HS-5 (cell line): ENCODE measurements around the gene IL13.

Experiments used
- DNase-seq: peaks from one replicate; pipeline ENCODE4 v3.0.0-alpha.2; 2012; ENCODE audit warnings: low read depth

IL13 gene

DNA sequence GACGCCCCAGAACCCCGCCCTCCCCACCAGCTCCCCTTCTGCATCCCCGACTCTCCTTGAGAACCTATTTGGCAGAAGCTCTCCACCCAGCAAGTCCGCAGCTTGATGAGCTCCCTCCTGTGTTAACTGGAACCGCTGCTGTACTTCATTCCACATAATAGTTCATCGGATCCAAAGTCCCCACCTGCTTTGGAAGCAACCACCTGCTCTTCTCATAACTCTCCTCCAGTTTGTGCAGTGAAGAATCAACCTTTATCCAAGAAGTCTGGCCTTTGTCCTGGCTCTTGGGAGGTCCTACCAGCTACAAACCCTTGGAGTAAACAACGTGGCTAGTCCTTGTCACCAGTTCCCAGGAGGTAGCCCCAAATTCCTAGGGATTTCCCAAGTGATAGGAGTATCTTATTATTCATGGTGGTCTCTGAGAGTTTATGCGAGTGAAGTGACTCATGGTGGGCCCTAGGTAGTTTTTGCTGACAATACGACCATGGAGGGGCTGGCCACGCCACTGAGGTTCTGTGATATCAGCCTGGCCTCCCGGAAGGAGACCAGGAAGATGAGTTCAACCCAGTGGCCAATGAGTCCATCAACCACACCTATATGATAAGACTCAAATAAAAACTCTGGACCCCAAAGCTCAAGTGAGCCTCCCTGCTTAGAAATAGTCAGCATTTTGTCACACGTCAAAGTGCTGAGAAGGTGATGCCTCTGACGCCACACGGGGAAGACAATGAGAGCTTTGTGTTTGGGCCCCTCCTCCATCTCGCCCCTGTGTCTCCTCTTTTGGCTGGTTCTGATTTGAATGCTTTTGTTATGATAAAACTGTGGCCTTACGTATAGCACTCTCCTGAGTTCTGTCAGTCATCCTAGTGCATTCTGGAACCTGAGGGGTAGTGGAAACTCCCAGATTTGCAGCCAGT, 12.3 kb downstream of the IL13 start:
- no peak for DNase-seq

DNA sequence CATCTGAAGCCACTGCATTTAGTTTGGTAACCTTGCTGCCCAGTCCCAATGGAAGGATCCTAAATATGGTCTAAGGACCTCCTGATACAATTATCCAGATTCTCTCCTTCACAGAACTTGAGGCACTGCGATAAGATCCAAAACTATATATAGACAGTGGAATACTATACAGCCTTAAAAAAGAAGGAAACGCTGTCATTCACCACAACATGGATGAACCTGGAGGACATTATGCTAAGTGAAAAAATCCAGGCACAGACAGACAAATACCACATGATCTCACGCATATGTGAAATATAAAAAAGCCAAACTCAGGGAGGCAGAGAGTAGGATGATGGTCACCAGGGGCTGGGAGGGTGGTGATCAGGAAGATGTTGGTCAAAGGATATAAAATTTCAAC, 13.0 kb downstream of the IL13 start:
- no peak for DNase-seq

DNA sequence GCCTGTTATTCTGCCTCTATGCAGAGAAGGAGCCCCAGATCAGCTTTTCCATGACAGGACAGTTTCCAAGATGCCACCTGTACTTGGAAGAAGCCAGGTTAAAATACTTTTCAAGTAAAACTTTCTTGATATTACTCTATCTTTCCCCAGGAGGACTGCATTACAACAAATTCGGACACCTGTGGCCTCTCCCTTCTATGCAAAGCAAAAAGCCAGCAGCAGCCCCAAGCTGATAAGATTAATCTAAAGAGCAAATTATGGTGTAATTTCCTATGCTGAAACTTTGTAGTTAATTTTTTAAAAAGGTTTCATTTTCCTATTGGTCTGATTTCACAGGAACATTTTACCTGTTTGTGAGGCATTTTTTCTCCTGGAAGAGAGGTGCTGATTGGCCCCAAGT, 15.5 kb downstream of the IL13 start:
- DNase-seq: no peak

DNA sequence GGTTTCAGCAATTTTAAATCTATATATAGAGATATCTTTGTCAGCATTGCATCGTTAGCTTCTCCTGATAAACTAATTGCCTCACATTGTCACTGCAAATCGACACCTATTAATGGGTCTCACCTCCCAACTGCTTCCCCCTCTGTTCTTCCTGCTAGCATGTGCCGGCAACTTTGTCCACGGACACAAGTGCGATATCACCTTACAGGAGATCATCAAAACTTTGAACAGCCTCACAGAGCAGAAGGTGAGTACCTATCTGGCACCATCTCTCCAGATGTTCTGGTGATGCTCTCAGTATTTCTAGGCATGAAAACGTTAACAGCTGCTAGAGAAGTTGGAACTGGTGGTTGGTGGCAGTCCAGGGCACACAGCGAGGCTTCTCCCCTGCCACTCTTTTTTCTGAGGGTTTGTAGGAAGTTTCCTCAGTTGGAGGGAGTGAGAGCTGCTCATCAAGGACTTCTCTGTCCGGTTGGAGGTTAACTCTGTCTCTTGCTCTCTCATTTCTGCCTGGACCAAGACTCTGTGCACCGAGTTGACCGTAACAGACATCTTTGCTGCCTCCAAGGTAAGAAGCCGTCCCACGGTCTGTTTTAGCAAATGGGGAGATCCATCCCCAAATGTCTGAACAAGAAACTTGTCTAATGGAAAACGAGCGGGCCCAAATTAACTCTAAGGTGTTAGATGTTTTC, 16.1 kb downstream of the IL13 start, which contains the start of gene IL4:
TSS of gene IL4 (plus strand) at position 51 of the 692 bp plus-strand sequence. CDS start at position 113, 62 bp downstream.
- DNase-seq: no peak

DNA sequence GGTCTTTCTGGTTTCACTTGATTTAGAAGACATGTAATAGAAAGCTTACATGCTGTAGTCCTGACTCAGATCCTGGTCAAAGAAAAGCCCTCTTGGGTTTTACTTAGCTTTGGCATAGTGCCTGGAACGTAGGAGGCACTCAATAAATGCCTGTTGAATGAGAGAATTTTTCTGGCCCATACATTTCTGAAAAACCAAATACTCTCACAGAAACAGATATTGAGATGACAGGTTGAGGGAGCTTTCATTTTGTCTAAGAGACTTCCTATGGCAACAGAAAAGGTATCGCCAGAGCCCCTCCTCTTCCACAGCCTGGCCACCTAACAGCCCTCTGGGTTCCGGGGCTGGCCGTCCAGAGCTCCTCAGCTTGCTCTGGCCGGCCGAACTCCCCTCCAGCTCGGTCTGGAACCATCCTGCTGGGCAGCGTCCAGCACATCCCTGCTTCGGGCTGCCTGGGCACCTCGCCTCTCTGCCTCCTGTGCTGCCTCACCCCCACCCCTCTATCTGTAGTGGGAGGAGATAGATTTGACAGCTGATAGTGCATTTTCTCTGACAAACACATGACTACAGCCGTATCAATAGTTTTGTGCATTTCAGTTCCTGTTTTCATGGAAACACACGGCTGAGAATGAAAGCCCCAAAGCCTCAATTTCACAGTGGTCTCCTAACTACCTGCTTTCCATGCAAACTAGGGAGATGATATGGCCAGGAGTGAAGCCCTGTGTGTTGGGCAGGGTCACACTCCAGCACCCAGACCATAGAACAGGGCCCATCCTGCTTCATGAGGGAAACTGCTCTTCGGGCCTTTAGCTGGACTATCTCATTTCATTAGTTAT, 16.9 kb downstream of the IL13 start:
- DNase-seq: peak; percentile 83

DNA sequence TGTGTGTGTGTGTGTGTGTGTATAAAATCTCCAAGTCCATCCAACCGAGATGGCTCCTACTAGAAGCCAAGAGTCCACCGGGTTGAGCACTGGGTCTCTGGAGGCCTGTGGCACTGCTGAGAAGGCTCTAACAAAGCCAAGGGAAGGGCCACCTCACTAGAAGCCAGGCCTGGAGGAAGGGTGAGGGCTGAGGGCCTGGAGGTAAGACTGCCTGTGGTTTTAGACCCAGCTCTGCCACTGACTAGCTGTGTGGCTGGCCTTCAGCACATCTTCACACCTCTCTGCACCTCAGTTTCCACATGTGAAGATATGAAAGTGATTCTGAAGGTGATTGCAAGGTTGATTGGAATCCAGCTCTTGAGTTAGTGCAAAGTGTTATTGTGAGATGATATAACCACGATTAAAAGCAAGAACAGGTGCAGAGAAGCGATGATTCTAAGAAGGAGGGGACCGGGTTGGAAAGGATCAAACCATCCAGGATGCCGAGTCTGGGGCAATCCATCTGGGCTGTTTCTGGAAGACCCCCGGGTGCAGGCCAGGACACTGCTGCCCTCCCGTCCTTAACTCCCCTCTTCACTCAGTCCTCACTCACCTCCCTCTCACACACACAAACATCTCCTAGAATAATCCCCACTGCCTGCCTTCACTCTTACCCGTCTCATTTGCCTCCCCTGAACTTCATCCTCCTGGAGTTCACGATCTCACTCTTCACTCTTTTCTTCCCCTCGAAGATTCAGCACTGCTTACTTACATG, 18.1 kb downstream of the IL13 start:
- no peak for DNase-seq

DNA sequence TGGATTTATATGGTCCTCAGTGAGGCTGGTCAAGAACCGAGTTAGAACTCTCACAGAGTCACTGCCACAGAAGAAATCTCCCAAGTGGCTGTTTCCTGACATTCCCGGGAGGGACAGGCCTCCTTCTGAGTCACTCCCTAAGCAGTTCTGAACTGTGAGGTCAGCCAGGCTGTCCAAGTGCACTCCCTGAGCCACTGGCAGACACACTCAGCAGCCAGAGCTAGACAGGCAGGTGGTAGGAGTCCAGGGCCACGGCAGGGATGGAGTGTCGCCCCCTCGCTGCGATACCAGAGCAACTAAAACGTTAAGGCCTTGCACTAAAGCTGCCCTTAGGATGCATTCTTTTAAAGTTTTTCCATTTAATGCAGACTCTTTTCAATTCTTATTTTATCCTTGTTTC, 19.2 kb downstream of the IL13 start:
- DNase-seq: peak; percentile 71

DNA sequence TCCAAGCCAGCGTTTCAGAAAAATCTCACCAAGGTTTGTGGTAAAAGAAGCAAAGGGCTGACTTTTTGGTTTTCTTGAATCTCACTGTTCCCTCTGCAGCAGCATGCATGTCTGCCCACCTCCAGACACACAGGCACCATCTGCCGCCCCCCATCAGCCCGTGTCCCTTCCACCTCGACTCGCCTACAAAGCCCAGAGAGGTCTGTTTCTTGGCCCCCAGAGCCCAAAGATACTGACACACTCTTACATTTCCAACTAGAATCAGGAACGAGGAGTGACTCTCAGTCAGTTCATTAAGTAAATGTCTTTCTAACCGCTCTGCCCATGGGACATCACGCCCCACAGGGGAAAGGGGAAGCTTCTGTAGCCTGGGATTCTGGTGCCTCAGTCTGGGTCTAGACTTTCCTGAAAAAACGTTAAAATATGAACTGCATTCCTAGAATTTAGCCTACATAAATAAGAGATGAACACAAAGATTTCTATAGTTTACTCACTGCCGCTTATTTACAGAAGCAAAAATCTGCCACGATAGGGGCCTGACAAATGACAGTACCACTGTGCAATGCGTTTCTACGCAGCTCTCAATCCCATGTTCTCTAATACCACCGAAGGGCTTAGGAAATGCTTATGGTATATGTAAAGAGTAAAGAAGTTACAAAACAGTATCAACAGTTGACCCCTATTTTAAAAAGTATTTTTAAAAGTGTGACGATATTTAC, 19.9 kb downstream of the IL13 start:
- DNase-seq: no peak

DNA sequence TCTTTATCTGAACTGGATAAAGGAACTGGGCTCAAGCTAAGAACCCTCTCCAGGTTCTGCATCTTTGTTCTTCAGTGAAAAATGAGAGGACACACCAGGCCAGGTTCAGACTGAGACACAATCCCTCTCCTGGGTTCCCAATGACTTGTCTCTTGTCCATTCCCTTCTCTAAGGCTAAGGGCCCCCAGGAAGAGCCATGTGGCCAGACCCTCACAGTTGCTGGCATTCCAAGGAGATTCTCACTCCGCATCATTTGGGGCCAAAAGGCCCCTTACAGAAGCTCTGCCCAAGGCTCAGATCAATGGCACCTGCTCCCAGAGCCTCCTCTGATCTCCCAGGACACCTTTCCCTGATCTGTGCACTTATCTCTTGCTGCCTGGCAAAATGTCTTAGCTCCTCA, 20.8 kb downstream of the IL13 start:
- DNase-seq: no peak

DNA sequence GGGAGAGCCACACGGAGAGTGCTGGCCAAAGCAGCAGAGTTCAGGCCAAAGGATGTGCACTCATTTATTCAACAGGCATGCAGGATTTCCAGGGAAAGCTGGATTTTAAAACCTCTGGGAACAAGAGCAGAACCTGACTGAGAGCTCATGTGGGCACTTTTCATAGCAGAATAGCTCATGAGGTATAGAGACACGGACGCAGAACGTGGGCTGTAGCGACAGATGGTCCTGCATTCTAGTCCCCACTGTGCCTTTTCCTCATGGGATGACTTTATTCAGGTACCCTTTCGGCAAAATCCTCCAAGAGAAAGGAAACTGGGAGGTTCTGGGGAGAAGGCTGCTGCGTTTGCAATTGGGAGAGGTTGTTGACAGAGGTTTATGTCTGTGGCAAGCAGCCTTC, 21.2 kb downstream of the IL13 start:
- no peak for DNase-seq

DNA sequence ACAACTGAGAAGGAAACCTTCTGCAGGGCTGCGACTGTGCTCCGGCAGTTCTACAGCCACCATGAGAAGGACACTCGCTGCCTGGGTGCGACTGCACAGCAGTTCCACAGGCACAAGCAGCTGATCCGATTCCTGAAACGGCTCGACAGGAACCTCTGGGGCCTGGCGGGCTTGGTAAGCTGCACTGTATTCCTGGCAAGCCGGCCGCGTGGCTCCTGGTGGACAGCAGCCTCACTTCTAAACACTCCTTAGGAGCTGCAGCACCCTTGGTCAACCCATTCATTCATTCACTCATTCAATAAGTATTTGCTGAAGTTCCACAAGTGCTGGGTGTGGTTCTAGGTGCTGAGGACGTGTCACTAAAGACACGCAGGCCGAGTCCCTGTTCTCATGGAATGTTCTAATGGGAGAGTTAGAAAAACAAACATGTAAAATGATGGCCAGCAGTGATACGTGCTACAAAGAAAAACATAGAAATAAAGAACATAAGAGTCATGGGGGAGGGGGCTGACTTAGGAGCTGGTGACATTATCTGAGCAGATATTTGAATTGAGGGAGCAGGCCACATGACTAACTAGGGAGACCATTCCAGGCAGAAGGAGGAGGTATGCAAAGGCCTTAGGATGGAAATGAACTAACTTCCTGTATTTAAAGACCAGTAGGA, 21.9 kb downstream of the IL13 start:
- DNase-seq: no peak

DNA sequence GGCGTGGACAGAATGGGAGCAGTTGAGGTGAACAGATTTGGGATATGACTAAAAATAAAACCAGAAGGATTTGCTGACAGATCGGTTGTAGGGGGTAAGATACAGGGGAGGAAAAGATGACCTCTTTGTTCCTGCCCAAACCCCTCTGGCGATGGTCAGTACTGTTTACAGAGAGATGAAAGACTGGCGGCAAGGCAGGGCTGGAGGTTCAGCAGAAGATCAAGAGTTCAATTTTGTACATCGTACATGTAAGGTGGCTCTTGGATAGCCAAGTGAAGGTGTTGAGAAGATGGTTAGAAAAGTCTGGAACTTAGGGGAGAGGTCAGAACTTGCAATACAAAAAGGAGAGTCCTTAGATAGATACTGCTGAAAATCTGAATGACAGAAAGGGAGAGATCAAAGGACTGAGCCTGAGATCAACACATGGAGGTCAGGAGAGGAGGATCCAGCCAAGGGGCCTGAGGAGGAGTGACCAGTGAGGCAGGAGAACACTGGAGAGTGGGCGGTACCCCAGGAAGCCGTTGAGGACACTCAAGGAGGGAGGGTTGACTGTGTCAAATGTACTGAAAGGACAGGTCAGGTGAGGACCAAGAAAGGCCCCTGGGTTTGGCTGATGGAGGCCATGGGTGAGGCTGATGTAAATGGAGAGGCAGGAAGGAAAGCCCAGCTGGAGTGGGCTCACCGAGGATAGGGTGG, 23.0 kb downstream of the IL13 start:
- DNase-seq: no peak

DNA sequence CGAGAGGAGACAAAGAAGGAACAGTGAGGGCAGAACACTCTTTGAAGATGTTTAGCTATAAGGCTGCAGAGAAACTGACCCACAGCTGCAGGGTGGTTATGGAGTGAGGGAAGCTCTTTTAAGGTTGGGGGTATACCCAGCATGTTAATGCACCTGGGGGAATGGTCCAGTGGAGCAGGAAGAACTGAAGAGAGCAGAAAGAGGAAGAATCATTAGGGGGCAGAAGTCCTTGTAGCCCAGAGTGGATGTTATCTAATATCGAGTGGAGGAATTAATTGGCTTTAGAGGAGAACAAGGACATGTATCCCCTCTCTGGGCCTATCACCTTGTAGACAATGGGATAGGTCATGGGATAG, 23.5 kb downstream of the IL13 start:
- no peak for DNase-seq

DNA sequence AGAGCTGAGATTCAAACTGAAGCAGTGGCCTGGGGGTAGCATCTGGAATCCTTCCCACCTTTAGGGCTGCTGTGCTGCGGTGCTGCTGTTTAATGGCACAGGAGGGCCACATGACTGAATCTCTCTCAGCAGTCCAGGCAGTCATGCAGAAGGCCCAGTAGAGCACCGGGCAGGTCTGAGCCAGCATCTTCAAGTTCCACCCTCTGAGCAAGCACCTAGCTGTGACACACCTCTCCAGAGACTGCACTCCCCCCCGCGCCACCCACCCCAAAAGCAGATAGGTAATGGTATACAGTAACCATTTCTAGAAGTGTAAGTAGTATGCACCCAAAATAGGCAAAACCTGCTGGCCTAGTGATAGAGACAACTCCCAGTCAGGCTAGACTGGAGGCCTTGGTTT, 24.0 kb downstream of the IL13 start:
- DNase-seq: no peak

DNA sequence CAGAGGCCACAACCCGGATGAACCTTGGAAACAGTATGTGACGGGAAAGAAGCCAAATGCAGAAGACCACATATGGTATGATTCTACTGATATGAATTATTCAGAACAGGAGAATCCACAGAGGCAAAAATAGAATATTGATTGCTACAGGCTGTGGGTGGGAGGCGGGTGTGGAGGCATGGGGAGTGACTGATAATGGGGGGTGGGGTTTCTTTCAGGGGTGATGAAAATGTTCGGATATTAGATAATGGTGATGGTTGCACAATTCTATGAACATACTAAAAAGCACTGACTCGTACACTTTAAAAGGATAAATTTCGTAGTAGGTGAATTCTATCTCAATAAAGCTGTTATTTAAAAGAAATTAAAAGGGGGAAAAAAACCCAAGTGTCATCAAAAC, 26.5 kb downstream of the IL13 start:
- no peak for DNase-seq

DNA sequence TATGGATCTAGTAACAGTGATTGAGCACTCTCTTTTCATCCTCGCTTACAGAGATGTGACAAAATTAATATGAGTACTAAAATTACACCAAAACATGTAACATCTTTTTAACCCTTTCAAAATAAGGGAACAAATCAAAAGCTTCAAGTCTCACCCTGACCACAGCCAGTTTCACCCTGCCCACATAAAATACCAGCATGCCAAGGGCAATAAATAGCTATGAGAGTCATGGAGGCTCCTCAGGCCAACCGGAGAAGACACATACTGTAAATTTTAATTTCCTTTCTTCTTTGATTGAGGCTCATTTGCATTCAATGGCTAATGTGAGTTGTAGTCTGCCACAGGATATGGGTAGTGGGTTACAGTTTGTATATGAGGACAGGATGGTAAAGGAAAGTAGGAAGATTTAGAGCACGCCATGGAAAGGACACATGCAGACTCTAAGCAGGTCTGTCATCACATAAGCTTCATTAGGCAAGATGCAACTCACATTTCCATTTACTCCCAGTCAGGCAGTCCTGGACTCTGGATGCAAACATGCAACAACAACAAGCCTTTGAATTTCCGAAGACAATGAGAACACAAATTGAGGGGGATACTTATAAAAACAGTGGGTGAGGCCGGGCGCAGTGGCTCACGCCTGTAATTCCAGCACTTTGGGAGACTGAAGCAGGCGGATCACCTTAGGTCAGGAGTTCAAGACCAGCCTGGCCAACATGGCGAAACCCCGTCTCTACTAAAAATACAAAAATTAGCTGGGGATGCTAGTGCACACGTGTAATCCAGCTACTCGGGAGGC, 27.1 kb downstream of the IL13 start:
- no peak for DNase-seq

DNA sequence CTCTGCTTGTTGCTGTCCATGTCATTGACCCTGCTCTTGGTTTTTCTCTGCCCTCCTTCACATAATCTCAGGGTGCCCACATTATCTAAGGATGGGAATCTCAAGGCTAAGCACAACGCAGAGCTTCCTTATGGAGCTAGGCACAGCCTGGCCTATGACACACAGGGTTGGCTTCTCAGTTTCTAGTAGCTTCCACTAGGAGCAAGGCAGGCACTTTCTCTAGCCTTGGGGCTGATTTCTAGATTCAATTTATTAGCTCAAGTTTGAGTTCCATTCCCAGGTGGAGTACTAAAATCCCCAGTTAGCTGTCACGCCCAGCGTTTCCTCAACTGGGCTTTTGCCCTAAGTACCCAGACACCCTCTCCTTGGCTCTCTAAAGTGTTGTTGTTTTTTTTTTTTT, 28.2 kb downstream of the IL13 start:
- no peak for DNase-seq

DNA sequence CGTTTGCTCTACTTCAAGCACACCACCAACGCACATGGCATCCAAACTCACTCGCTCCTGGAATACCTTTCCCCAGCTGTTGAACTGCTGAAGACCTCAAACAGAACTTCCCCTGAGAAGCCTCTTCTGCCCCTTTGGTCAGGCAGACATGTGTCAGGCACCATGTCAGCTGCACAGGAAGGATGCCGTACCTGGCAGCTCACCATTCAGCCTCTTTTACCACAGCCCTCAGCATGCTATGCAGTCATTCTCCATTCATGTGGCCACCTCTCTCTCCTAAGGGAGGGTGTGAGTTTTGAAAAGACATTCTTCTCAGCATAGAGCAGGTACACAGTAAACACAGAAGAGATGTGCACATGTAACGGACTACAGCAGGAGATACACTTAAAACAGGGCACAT, 30.0 kb downstream of the IL13 start:
- DNase-seq: no peak
